Colonic mucosa (tissue), 4 donors: ENCODE results near the gene TES. TPM values are rescaled to one million over a fixed set of nuclear protein-coding genes. Genes with fewer than 3 reads are reported as not detected.
"Not testable (repeated sequence)": the region's sequence is repeated elsewhere in the genome, so short reads cannot be mapped to it uniquely, and the experiment has no call there.

Source experiments
- DNase-seq: peaks from one replicate; pipeline ENCODE4 v3.0.0-alpha.2; 2020
- H3K27ac ChIP-seq: fragments of 200-600 bp; one replicate; pipeline ENCODE4 v1.8.0; 2021
- H3K27me3 ChIP-seq: fragments of 200-600 bp; one replicate; pipeline ENCODE4 v1.8.0; 2021
- H3K36me3 ChIP-seq: fragments of 200-600 bp; one replicate; pipeline ENCODE4 v1.8.0; 2021
- H3K4me1 ChIP-seq: fragments of 200-600 bp; one replicate; pipeline ENCODE4 v1.8.0; 2021; ENCODE audit warnings: mild to moderate bottlenecking
- H3K4me3 ChIP-seq: fragments of 200-600 bp; one replicate; pipeline ENCODE4 v1.8.0; 2021
- H3K9ac ChIP-seq, 2 donors: one replicate each; pipeline ENCODE4 v1.7.0; 2013; ENCODE audit warnings: control low read depth in 2 of 2, low read depth in 2 of 2, low read length in 2 of 2
- H3K9me3 ChIP-seq: fragments of 200-600 bp; one replicate; pipeline ENCODE4 v1.8.0; 2021
- CTCF ChIP-seq: fragments of 200-600 bp; IDR thresholded peaks from one replicate; pipeline ENCODE4 v1.8.0; 2022; ENCODE audit warnings: antibody characterized with exemption, mild to moderate bottlenecking
- intact Hi-C: fragments of 100-400 bp; cut with DNase I; formaldehyde crosslinking; loops from one replicate; pipeline ENCODE4 v1.14.1; 2022
- total RNA-seq, 2 donors: library from RNA; stranded (reverse); fragmentation: NEBNext Ultra II Directional in 1 of 2; extraction: Animal tissue kit (Norgen Biotek cat#: 25700) in 1 of 2; gene quantifications; one replicate each; pipeline ENCODE4 v1.2.1, GENCODE V29; 2021
- donor health status: healthy.
- donor health status: DM: no; HTN: no; CAD: no.
- donor health status: DM: no; HTN: no; CAD: no.

TES gene
- total RNA-seq, 2 donors from 2014 or later, result 75.1 to 142 TPM

GRCh38 chr7:116171094-116171493, 39.2 kb upstream of the TES start:
- no peaks in the 10 kb centered on the region for H3K9me3 ChIP-seq
- no peak overlapping the region for H3K9ac ChIP-seq
- intact Hi-C loops, result loop anchor here (10.0 kb wide), 2 partner anchors 644 to 954 kb away; no protein-coding TSS in a partner anchor
- no peaks in the 10 kb centered on the region for H3K4me1 ChIP-seq
- H3K36me3 ChIP-seq, result no peaks in the 10 kb centered on the region
- no peak for DNase-seq
- H3K27ac ChIP-seq, result no peak overlapping the region
- H3K4me3 ChIP-seq, result no peak overlapping the region
- no peak for TF ChIP-seq CTCF
- H3K27me3 ChIP-seq, result no peaks in the 10 kb centered on the region

- H3K4me1 ChIP-seq, result no peaks in the 10 kb centered on the region
- H3K27me3 ChIP-seq, result no peaks in the 10 kb centered on the region
- intact Hi-C loops, result loop anchor here (10.0 kb wide), 2 partner anchors 642 to 952 kb away; no protein-coding TSS in a partner anchor
- no peaks in the 10 kb centered on the region for H3K36me3 ChIP-seq
- H3K9ac ChIP-seq, result no peak overlapping the region
- TF ChIP-seq CTCF, result no peak
- no peak overlapping the region for H3K4me3 ChIP-seq
- H3K9me3 ChIP-seq, result no peaks in the 10 kb centered on the region
- H3K27ac ChIP-seq, result no peak overlapping the region
- no peak for DNase-seq
Measured at GRCh38 chr7:116172353-116172752, 38.0 kb upstream of the TES start.

GRCh38 chr7:116173051-116174028, 37.0 kb upstream of the TES start:
- Histone ChIP-seq H3K4me3 (no peak overlapping the region), H3K36me3 (no peaks in the 10 kb centered on the region), H3K9ac (no peak overlapping the region), H3K27ac (no peak overlapping the region), H3K4me1 (no peaks in the 10 kb centered on the region), H3K9me3 (no peaks in the 10 kb centered on the region), H3K27me3 (no peaks in the 10 kb centered on the region)
- intact Hi-C loops, result loop anchor here (10.0 kb wide), 2 partner anchors 641 to 951 kb away; no protein-coding TSS in a partner anchor
- no peak for DNase-seq
- peak; percentile 54 for TF ChIP-seq CTCF

GRCh38 chr7:116175095-116175494, 35.2 kb upstream of the TES start:
- DNase-seq, H3K4me3 ChIP-seq, H3K27ac ChIP-seq, H3K36me3 ChIP-seq, H3K4me1 ChIP-seq, H3K9me3 ChIP-seq, H3K27me3 ChIP-seq, H3K9ac ChIP-seq: not testable (repeated sequence)
- intact Hi-C loops, result loop anchor here (10.0 kb wide), 2 partner anchors 640 to 950 kb away; no protein-coding TSS in a partner anchor

GRCh38 chr7:116176226-116176625, 34.1 kb upstream of the TES start:
- Histone ChIP-seq H3K4me3 (no peak overlapping the region), H3K36me3 (no peaks in the 10 kb centered on the region), H3K27ac (no peak overlapping the region), H3K4me1 (no peaks in the 10 kb centered on the region), H3K27me3 (no peaks in the 10 kb centered on the region), H3K9ac (no peak overlapping the region), H3K9me3 (no peaks in the 10 kb centered on the region)
- no peak for TF ChIP-seq CTCF
- intact Hi-C loops, result loop anchor here (10.0 kb wide), 2 partner anchors 639 to 949 kb away; no protein-coding TSS in a partner anchor
- no peak for DNase-seq

- no peaks in the 10 kb centered on the region for H3K9me3 ChIP-seq
- H3K4me3 ChIP-seq, result no peak overlapping the region
- no peaks in the 10 kb centered on the region for H3K36me3 ChIP-seq
- H3K4me1 ChIP-seq, result no peaks in the 10 kb centered on the region
- no peak overlapping the region for H3K27ac ChIP-seq
- no peaks in the 10 kb centered on the region for H3K27me3 ChIP-seq
- H3K9ac ChIP-seq, result no peak overlapping the region
- TF ChIP-seq CTCF, result no peak
- no peak for DNase-seq
- intact Hi-C loops, result loop anchor here (10.0 kb wide), 2 partner anchors 638 to 948 kb away; no protein-coding TSS in a partner anchor
Measured at GRCh38 chr7:116177009-116177408, 33.3 kb upstream of the TES start.
